ENCODE data around the gene PUS3.

- TF ChIP-seq SUZ12 (IDR thresholded peaks at IDR 0.05; ENCODE audit: extremely low read depth, insufficient read depth, insufficient read length) (no peak), ZNF274 (IDR thresholded peaks at IDR 0.05; ENCODE audit: low read depth, low read length) (no peak)
Measured at GRCh38 chr11:125935056-125935455, 32.0 kb upstream of the PUS3 start.

Measured in NT2/D1 (cell line).